SU-DHL-6 (cell line): Measurements from ENCODE around the gene MYL3.
"Not testable (repeated sequence)": the region's sequence is repeated elsewhere in the genome, so short reads cannot be mapped to it uniquely, and the experiment has no call there.

Source experiments
- H2AFZ ChIP-seq: fragments of 200-600 bp; sonication (generic); 2 replicates; pipeline ENCODE4 v1.6.1; 2014; ENCODE audit warnings: low read depth, mild to moderate bottlenecking, moderate library complexity, mixed read lengths, antibody characterized with exemption, low read length; ENCODE audit not compliant: severe bottlenecking
- H3F3A ChIP-seq: fragments of 200-600 bp; shearing (Covaris generic); 2 replicates; pipeline ENCODE4 v1.6.0; 2016; ENCODE audit warnings: antibody characterized with exemption, mild to moderate bottlenecking; ENCODE audit not compliant: insufficient read depth
- H3K27ac ChIP-seq: fragments of 200-600 bp; sonication (generic); 2 replicates; pipeline ENCODE4 v1.5.1; 2016; ENCODE audit warnings: low read depth, mild to moderate bottlenecking, low read length, moderate library complexity, mixed read lengths
- H3K27me3 ChIP-seq: fragments of 200-600 bp; sonication (generic), shearing (Covaris generic); 2 replicates; pipeline ENCODE4 v1.6.0; 2014; ENCODE audit warnings: mild to moderate bottlenecking, low read length
- H3K36me3 ChIP-seq: fragments of 200-600 bp; sonication (generic); 2 replicates; pipeline ENCODE4 v1.6.1; 2014; ENCODE audit warnings: mild to moderate bottlenecking, low read length, mixed read lengths
- H3K4me2 ChIP-seq: fragments of 300-600, 200-600 bp; shearing (Covaris generic), sonication (generic); 2 replicates; pipeline ENCODE4 v1.6.0; 2014; ENCODE audit warnings: low read length, low read depth, mild to moderate bottlenecking; ENCODE audit not compliant: poor library complexity, severe bottlenecking
- H3K4me3 ChIP-seq: fragments of 200-600 bp; sonication (generic); 2 replicates; pipeline ENCODE4 v1.5.1; 2014; ENCODE audit warnings: antibody characterized with exemption, low read length, mild to moderate bottlenecking, mixed read lengths; ENCODE audit not compliant: insufficient read depth, poor library complexity, severe bottlenecking
- H3K79me2 ChIP-seq: fragments of 200-600 bp; sonication (generic); 2 replicates; pipeline ENCODE4 v1.6.1; 2014; ENCODE audit warnings: mild to moderate bottlenecking, low read length, moderate library complexity; ENCODE audit not compliant: insufficient read depth
- H3K9ac ChIP-seq: fragments of 200-600 bp; sonication (generic); 2 replicates; pipeline ENCODE4 v1.7.0; 2014; ENCODE audit warnings: mild to moderate bottlenecking, low read length
- H3K9me2 ChIP-seq: fragments of 200-600 bp; sonication (generic); replicated peaks from 2 replicates; pipeline ENCODE4 v1.6.1; 2014; ENCODE audit warnings: low read length; ENCODE audit not compliant: insufficient read depth
- H3K9me3 ChIP-seq: fragments of 200-600 bp; sonication (generic); 2 replicates; pipeline ENCODE4 v1.6.1; 2014; ENCODE audit warnings: low read length, mixed read lengths; ENCODE audit not compliant: insufficient read depth
- H4K20me1 ChIP-seq: fragments of 200-600 bp; sonication (generic); 2 replicates; pipeline ENCODE4 v1.6.1; 2014; ENCODE audit warnings: low read depth, mild to moderate bottlenecking, antibody characterized with exemption, low read length, moderate library complexity, mixed read lengths
- EZH2phosphoT487 ChIP-seq: fragments of 200-600 bp; sonication (generic), shearing (Covaris generic); conservative IDR thresholded peaks from 2 replicates; pipeline ENCODE4 v1.6.1; 2018; ENCODE audit warnings: mild to moderate bottlenecking, antibody characterized with exemption, low read length, moderate library complexity, mixed read lengths
- TF ChIP-seq, protein P1 (sequence below): fragments of 200-600 bp; sonication (generic); IDR thresholded peaks from one replicate; pipeline ENCODE4 v1.5.1; 2017; ENCODE audit warnings: antibody characterized with exemption, mild to moderate bottlenecking, low read length, moderate library complexity; ENCODE audit not compliant: insufficient read depth, poor library complexity, severe bottlenecking

Gene MYL3

GRCh38 chr3:46820852-46821251 lies 42.4 kb downstream of the MYL3 start:
- H3K4me2 ChIP-seq = no peak overlapping the region
- H3K27ac ChIP-seq = no peak overlapping the region
- H3K9me3 ChIP-seq = peaks cover 8% of the 10 kb centered on the region; the same call in 1 of the 2 replicates
- 0 out of 2 replicates have a peak, but pooled peaks cover 3% of the 10 kb centered on the region for H3K9me2 ChIP-seq
- H3K9ac ChIP-seq = no peak overlapping the region
- H3F3A ChIP-seq = no peaks in the 10 kb centered on the region
- H3K27me3 ChIP-seq = no peaks in the 10 kb centered on the region
- TF ChIP-seq, protein P1, sequence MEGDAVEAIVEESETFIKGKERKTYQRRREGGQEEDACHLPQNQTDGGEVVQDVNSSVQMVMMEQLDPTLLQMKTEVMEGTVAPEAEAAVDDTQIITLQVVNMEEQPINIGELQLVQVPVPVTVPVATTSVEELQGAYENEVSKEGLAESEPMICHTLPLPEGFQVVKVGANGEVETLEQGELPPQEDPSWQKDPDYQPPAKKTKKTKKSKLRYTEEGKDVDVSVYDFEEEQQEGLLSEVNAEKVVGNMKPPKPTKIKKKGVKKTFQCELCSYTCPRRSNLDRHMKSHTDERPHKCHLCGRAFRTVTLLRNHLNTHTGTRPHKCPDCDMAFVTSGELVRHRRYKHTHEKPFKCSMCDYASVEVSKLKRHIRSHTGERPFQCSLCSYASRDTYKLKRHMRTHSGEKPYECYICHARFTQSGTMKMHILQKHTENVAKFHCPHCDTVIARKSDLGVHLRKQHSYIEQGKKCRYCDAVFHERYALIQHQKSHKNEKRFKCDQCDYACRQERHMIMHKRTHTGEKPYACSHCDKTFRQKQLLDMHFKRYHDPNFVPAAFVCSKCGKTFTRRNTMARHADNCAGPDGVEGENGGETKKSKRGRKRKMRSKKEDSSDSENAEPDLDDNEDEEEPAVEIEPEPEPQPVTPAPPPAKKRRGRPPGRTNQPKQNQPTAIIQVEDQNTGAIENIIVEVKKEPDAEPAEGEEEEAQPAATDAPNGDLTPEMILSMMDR = no peak
- TF ChIP-seq EZH2phosphoT487 = no peak
- no peaks in the 10 kb centered on the region for H3K79me2 ChIP-seq
- H4K20me1 ChIP-seq = no peaks in the 10 kb centered on the region
- no peak overlapping the region for H3K4me3 ChIP-seq
- H3K36me3 ChIP-seq = no peaks in the 10 kb centered on the region
- H2AFZ ChIP-seq = no peak overlapping the region

- Histone ChIP-seq H3K27ac (no peak overlapping the region), H3K27me3 (no peaks in the 10 kb centered on the region), H3K9me3 (no peaks in the 10 kb centered on the region), H2AFZ (no peak overlapping the region), H3F3A (no peaks in the 10 kb centered on the region), H3K79me2 (no peaks in the 10 kb centered on the region), H3K4me3 (no peak overlapping the region), H3K4me2 (no peak overlapping the region), H4K20me1 (no peaks in the 10 kb centered on the region), H3K36me3 (no peaks in the 10 kb centered on the region), H3K9me2 (no peaks in the 10 kb centered on the region), H3K9ac (no peak overlapping the region)
- TF ChIP-seq EZH2phosphoT487 = no peak
- TF ChIP-seq, protein P1 = no peak
Measured at GRCh38 chr3:46812237-46812791, 50.9 kb downstream of the MYL3 start.

- Histone ChIP-seq H4K20me1 (no peaks in the 10 kb centered on the region), H2AFZ (no peak overlapping the region), H3K9ac (no peak overlapping the region), H3K4me3 (no peak overlapping the region), H3K9me2 (no peaks in the 10 kb centered on the region), H3K79me2 (no peaks in the 10 kb centered on the region), H3F3A (no peaks in the 10 kb centered on the region), H3K4me2 (no peak overlapping the region), H3K36me3 (no peaks in the 10 kb centered on the region), H3K27me3 (no peaks in the 10 kb centered on the region), H3K27ac (no peak overlapping the region), H3K9me3 (no peaks in the 10 kb centered on the region)
- TF ChIP-seq EZH2phosphoT487 = no peak
- TF ChIP-seq, protein P1 = no peak
Measured at GRCh38 chr3:46811615-46812236, 51.5 kb downstream of the MYL3 start.

DNA sequence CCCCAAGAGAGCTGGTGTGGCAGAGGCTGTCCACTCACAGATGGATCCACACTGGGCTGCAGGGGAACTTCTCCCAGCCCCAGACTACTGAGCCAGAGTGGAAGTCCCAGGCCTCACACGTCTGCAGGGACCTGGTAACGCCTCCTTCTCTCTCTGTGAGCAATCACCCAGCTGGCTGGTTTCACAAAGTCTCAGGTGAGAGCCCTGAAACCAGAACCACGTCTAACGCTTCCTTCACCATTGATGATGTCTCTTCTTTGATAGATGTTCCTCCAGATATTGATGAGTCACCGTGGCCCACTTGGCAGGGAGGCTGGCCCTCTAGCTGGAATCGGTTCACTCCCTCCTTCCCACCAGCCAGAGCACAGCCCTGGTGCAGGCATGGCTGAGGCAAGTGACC lies 54.5 kb downstream of the MYL3 start:
- not testable (repeated sequence) for H3K9ac ChIP-seq, H3K4me2 ChIP-seq, H4K20me1 ChIP-seq, H3F3A ChIP-seq, H3K79me2 ChIP-seq, H3K9me3 ChIP-seq, H3K36me3 ChIP-seq, H3K27ac ChIP-seq, H3K9me2 ChIP-seq, H3K27me3 ChIP-seq, H2AFZ ChIP-seq, H3K4me3 ChIP-seq
